HAP-1 (cell line): ENCODE results near the gene ITSN1.

Experiments used
- DNase-seq, 2 experiments: peaks; one replicate each; pipeline ENCODE4 v3.0.0-alpha.2; 2016 to 2020; ENCODE audit warnings: low spot score in 2 of 2
- H3K27me3 ChIP-seq: fragments of 250-450 bp; sonication (Bioruptor Pico); 2 replicates; pipeline ENCODE4 v1.5.1; 2020; ENCODE audit warnings: low read depth, mild to moderate bottlenecking, moderate library complexity
- H3K36me3 ChIP-seq: fragments of 250-450 bp; sonication (Bioruptor Pico); replicated peaks from 2 replicates; pipeline ENCODE4 v1.5.1; 2020; ENCODE audit warnings: mild to moderate bottlenecking
- H3K4me1 ChIP-seq: fragments of 250-450 bp; sonication (Bioruptor Pico); 2 replicates; pipeline ENCODE4 v1.5.1; 2020; ENCODE audit warnings: mild to moderate bottlenecking
- H3K4me3 ChIP-seq: fragments of 250-450 bp; sonication (Bioruptor Pico); 2 replicates; pipeline ENCODE4 v1.5.1; 2020; ENCODE audit warnings: mild to moderate bottlenecking, moderate library complexity
- H3K9me3 ChIP-seq: fragments of 250-450 bp; sonication (Bioruptor Pico); 2 replicates; pipeline ENCODE4 v1.5.1; 2020; ENCODE audit warnings: mild to moderate bottlenecking, moderate library complexity
- in situ Hi-C: fragments of 300-500 bp; cut with MboI; formaldehyde crosslinking; loops from 3 replicates; pipeline ENCODE4 v1.14.3; 2020; ENCODE audit warnings: low sequenced_read_pairs, inconsistent platforms, mixed read lengths

The ITSN1 gene

GRCh38 chr21:33844890-33845205 is 202.5 kb downstream of the ITSN1 start:
- Histone ChIP-seq H3K27me3 (no peaks in the 10 kb centered on the region), H3K4me3 (no peak overlapping the region), H3K36me3 (no peaks in the 10 kb centered on the region), H3K9me3 (no peaks in the 10 kb centered on the region; the same call in 1 of the 2 replicates), H3K4me1 (peaks cover 23% of the 10 kb centered on the region)
- DNase-seq: no peak
- in situ Hi-C loops: no loop called here

- no peak overlapping the region for H3K4me3 ChIP-seq
- no peaks in the 10 kb centered on the region for H3K27me3 ChIP-seq
- H3K36me3 ChIP-seq: no peaks in the 10 kb centered on the region
- in situ Hi-C loops: no loop called here
- no peaks in the 10 kb centered on the region; the same call in 1 of the 2 replicates for H3K9me3 ChIP-seq
- H3K4me1 ChIP-seq: peaks cover 23% of the 10 kb centered on the region
- no peak for DNase-seq
Observed at GRCh38 chr21:33846141-33846540, 203.8 kb downstream of the ITSN1 start.

GRCh38 chr21:33847588-33848248 is 205.4 kb downstream of the ITSN1 start:
- peaks cover 19% of the 10 kb centered on the region for H3K4me1 ChIP-seq
- H3K4me3 ChIP-seq: no peak overlapping the region
- H3K9me3 ChIP-seq: no peaks in the 10 kb centered on the region
- H3K36me3 ChIP-seq: no peaks in the 10 kb centered on the region
- no peak for DNase-seq
- no peaks in the 10 kb centered on the region for H3K27me3 ChIP-seq
- in situ Hi-C loops: no loop called here

- no peak overlapping the region for H3K4me3 ChIP-seq
- H3K9me3 ChIP-seq: no peaks in the 10 kb centered on the region
- H3K4me1 ChIP-seq: peaks cover 18% of the 10 kb centered on the region
- peak in 1 of 2 experiments; percentile 63 for DNase-seq
- in situ Hi-C loops: no loop called here
- no peaks in the 10 kb centered on the region for H3K27me3 ChIP-seq
- H3K36me3 ChIP-seq: no peaks in the 10 kb centered on the region
Observed at GRCh38 chr21:33848249-33848953, 206.1 kb downstream of the ITSN1 start.

DNA sequence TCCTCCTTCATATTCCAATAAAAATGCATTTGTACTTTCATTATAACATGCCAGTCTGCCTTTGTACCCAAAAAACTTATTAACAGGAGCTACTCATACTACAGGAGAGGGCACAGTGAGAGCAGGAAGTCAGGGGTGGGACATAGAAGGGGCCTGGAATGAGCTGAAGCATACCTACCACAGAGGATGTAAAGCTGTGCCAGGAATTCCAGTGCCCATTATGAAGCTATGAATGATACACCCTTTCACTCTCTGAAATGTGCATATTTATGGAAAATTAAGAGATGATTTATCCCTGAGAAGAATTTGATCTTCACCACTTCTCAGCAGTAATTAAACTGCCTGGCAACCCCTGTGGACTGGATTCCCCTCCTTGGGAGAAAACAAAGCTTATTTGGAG is 207.5 kb downstream of the ITSN1 start:
- Histone ChIP-seq H3K36me3 (no peaks in the 10 kb centered on the region), H3K9me3 (no peaks in the 10 kb centered on the region), H3K4me1 (peaks cover 4% of the 10 kb centered on the region; the same call in 1 of the 2 replicates), H3K4me3 (no peak overlapping the region), H3K27me3 (no peaks in the 10 kb centered on the region)
- in situ Hi-C loops: no loop called here
- DNase-seq: no peak

DNA sequence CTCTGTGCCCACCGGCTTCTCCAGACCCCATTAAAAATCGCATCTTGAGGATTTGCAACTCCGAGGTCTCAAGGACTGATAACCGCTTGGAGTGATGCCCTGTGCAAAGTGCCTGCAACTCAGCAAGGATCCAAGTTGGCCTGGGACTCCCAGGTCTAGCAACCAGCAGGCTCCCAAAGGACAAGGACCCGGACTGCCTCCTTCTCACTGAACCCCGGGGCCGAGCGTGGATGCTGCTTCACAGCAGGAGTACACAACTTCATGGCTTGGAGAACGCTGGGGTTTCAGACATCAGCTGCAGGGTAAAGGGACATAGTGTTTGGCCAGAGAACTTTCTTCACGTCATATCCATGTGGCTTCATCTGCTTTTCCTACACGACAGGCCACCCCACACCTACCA is 208.1 kb downstream of the ITSN1 start:
- in situ Hi-C loops: no loop called here
- Histone ChIP-seq H3K27me3 (no peaks in the 10 kb centered on the region), H3K4me1 (peaks cover 4% of the 10 kb centered on the region; the same call in 1 of the 2 replicates), H3K9me3 (no peaks in the 10 kb centered on the region), H3K36me3 (no peaks in the 10 kb centered on the region), H3K4me3 (no peak overlapping the region)
- DNase-seq: no peak

- no peaks in the 10 kb centered on the region for H3K9me3 ChIP-seq
- H3K27me3 ChIP-seq: no peaks in the 10 kb centered on the region
- H3K4me3 ChIP-seq: no peak overlapping the region
- in situ Hi-C loops: no loop called here
- H3K36me3 ChIP-seq: no peaks in the 10 kb centered on the region
- no peak for DNase-seq
- peaks cover 4% of the 10 kb centered on the region; the same call in 1 of the 2 replicates for H3K4me1 ChIP-seq
Observed at GRCh38 chr21:33850985-33851384, 208.7 kb downstream of the ITSN1 start.

GRCh38 chr21:33852485-33852884 is 210.2 kb downstream of the ITSN1 start:
- in situ Hi-C loops: no loop called here
- no peak for DNase-seq

DNA sequence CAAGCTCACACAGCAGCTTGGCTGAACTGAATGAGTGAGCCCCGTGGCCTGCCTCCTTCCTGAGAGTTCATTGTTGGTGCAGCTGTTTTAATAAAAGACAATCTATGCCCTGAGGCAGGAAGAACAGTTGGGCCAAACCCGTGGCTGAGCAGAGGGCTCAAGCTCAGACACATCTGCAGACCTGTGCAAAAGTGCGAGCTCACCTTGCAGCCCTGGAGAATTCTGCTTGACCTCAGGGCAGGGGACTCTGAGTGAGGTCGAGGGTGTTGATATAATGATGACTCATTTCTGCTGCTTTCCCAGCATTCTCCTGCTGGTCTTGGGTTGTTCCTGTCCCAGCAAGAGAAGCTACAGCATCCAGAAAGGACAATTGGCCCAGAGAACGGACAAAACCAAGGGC is 212.3 kb downstream of the ITSN1 start:
- no peaks in the 10 kb centered on the region for H3K9me3 ChIP-seq
- DNase-seq: peak in 1 of 2 experiments; percentile 30
- in situ Hi-C loops: no loop called here
- no peak overlapping the region for H3K4me3 ChIP-seq
- no peaks in the 10 kb centered on the region for H3K36me3 ChIP-seq
- H3K4me1 ChIP-seq: no peaks in the 10 kb centered on the region
- H3K27me3 ChIP-seq: no peaks in the 10 kb centered on the region

More at GRCh38 chr21:33852485-33852884, 210.2 kb downstream of the ITSN1 start:
- Histone ChIP-seq H3K9me3 (no peaks in the 10 kb centered on the region), H3K27me3 (no peaks in the 10 kb centered on the region), H3K36me3 (no peaks in the 10 kb centered on the region), H3K4me1 (peaks cover 4% of the 10 kb centered on the region; the same call in 1 of the 2 replicates), H3K4me3 (no peak overlapping the region)

DNA sequence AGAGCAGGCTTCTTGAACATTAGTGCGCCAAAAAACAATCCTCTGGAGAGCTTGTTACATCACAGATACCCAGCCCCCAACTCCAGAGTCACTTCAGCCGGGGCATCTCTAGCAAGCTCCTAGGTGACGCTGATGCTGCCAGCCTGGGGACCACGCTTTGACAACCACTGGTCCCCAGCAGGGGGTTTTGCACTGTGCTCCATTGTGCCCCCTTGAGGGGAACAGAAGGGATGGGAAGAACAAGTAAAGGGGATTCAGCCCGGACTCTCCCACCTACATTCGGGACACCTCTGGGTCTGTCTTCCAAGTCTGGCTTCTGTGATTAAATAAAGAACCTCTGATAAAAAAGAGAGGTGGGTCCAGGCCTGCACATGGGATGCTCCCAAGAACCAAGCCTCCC is 212.9 kb downstream of the ITSN1 start:
- Histone ChIP-seq H3K27me3 (no peaks in the 10 kb centered on the region), H3K4me3 (no peak overlapping the region), H3K36me3 (no peaks in the 10 kb centered on the region), H3K4me1 (no peaks in the 10 kb centered on the region), H3K9me3 (no peaks in the 10 kb centered on the region)
- no peak for DNase-seq
- in situ Hi-C loops: no loop called here

GRCh38 chr21:33856893-33857527 is 214.7 kb downstream of the ITSN1 start:
- H3K4me1 ChIP-seq: no peaks in the 10 kb centered on the region
- no peak for DNase-seq
- H3K27me3 ChIP-seq: no peaks in the 10 kb centered on the region
- no peaks in the 10 kb centered on the region for H3K36me3 ChIP-seq
- no peaks in the 10 kb centered on the region for H3K9me3 ChIP-seq
- in situ Hi-C loops: no loop called here
- H3K4me3 ChIP-seq: no peak overlapping the region

DNA sequence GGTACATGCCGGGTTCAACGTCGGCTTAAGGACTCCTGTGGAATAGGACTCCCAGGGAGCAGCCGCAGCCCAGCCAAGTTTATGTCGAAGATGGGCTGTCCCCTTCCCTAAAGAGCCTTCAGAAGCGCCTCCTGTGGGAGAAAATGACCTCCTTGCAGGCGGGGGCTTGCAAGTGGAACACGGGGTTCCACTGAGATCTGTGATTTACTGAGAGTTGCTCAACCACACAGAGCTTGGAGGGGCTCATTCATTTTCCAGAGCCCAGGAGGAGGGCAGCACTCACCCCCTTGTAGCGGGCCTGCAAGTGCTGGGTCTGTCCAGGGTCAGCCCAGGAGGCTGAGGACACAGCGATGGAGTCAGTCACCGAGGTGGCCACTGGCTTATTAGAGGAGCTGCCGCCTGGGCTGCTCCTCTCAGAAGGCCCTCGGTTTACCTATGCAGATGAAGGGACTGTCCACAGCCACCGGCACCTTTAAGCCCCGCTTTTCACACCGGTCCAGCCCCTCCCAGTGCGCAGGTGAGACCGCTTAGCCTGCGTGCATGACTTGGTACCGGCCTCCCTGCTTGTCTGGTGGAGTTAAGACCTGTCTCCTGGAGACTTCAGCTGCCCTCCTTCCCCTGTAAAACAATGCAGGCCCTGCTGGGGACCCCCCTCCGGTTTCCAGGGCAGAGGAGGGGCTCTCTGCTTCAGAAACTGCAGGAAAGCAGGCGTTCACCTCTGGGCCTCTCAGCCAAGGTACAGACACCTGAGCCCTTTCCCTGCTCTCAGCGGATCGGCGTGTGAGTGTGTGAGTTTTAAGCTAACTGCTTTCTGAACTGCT is 215.8 kb downstream of the ITSN1 start:
- no peaks in the 10 kb centered on the region for H3K27me3 ChIP-seq
- H3K4me1 ChIP-seq: no peaks in the 10 kb centered on the region
- H3K36me3 ChIP-seq: no peaks in the 10 kb centered on the region
- in situ Hi-C loops: no loop called here
- H3K4me3 ChIP-seq: no peak overlapping the region
- no peaks in the 10 kb centered on the region for H3K9me3 ChIP-seq
- DNase-seq: no peak

DNA sequence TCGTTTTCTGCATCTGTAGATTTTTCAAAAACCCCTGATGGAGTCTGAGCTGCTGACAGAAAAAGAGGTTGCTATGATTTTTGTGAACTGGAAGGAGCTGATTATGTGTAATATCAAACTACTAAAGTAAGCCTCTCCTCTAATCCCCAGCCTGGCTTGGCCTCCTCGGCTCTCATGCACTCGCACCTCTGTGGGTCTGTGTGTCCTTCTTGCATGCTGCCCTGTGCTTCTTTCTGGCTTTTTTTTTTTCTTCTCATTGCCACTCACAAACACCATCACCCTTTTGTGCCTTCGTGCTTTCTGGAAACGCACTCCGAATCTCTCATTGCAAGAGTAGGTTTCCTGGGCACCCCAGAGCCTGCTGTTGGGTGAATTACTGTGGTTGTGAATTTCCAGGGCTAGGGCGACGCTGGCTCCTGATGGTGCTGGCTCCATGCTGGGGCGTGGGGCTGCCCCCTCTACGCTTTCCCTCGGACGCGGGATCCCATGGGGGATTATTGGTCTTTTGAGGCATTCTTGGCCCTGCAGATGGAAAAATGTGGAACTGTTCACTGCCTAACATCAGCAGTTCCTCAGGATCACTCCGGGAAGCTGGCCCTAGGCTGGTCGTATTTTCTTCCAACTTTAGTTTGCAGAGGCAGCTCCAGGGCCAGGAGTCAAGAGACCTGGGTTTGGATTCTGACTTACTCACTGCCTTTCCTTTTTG is 216.5 kb downstream of the ITSN1 start:
- DNase-seq: no peak
- in situ Hi-C loops: no loop called here
- Histone ChIP-seq H3K36me3 (no peaks in the 10 kb centered on the region), H3K4me3 (no peak overlapping the region), H3K9me3 (no peaks in the 10 kb centered on the region), H3K27me3 (no peaks in the 10 kb centered on the region), H3K4me1 (no peaks in the 10 kb centered on the region)
